ENCODE measurements around the gene OBSCN.

The OBSCN gene

DNA sequence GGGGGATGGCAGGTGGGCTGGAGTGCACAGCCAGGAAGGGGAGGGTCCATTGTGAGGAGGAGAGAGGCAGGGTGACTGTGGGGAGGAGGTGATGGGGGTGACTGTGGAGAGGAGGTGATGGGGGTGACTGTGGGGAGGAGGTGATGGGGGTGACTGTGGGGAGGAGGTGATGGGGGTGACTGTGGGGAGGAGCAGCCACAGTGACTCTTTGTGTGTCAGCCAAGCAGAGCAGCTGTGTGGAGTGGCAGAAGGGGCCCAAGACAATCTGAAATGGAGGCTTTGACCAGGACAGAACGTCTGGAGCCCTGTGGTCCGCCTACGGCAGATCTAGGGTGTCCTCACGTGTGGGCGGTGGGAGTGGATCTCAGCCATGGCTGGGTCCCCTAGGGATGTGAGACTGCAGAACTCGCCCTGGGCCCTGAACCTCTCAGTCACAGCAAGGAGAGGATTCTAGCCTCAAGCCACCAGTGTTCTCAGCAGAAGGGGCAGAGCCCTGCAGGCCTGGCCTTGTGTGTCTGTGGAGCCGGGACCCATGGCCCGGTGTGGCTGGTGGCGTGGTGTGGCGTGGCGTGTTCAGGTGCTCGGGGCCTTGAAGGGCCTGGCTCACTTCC, 81.5 kb downstream of the OBSCN start:
- DNase-seq (ENCODE audit: low read depth) = no peak

- DNase-seq (ENCODE audit: low read depth) = no peak
Measured at GRCh38 chr1:228289996-228290881, 82.4 kb downstream of the OBSCN start.

- DNase-seq (ENCODE audit: low read depth) = peak; percentile 55
Measured at GRCh38 chr1:228291906-228292608, 84.2 kb downstream of the OBSCN start.

DNA sequence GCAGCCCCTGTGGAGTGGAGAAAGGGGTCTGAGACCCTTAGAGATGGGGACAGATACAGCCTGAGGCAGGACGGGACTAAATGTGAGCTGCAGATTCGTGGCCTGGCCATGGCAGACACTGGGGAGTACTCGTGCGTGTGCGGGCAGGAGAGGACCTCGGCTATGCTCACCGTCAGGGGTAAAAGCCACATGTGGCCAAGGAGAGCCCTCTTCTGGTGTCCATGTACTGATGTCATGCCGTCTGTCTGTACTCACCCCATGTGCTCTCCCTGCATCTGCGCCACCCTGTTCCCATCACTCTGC, 84.7 kb downstream of the OBSCN start:
- peak; percentile 7 for DNase-seq (ENCODE audit: low read depth)

- DNase-seq (ENCODE audit: low read depth) = no peak
Measured at GRCh38 chr1:228293393-228293792, 85.5 kb downstream of the OBSCN start.

DNA sequence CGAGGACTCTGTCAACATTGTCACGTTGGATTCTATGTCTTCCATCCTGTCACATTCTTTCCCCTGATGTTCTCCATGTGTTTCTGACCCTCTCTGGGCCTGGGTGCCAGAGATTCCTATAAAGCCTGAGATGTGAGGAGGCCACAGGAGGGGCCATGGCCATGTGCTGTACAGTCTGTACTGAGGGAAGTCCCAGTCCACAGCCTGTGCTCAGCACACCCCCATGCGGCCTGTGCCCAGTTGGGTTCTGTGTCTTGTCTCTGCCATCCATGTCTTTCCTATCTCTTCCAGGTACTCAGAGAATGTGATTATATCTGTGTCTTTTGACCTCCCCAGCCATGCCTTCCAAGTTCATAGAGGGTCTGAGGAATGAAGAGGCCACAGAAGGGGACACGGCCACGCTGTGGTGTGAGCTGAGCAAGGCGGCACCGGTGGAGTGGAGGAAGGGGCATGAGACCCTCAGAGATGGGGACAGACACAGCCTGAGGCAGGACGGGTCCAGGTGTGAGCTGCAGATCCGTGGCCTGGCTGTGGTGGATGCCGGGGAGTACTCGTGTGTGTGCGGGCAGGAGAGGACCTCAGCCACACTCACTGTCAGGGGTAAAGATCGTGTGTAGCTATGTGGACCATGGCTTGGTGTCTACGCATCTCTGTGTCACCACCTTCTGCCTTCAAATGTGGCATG, 86.1 kb downstream of the OBSCN start:
- no peak for DNase-seq (ENCODE audit: low read depth)

GRCh38 chr1:228294717-228295116, 86.9 kb downstream of the OBSCN start:
- no peak for DNase-seq (ENCODE audit: low read depth)

DNA sequence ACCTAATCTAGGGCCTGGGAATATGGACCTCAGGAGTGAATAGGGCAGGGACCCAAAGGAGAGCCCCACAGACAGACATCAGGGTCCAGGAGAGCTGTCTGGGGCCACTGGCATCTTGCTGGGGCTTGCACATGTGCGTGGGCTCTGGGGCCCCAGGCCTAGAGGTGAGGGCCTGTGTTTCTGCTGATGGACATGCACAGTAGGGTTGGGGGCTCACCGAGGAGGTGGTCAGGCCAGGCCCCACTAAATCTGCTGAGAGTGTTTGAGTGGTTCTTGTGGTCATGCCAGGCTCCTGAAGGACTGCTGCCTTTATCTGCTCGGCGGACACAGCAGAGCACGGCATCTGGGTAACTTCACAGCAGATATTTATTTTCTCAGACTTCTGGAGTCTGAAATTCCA, 87.4 kb downstream of the OBSCN start:
- DNase-seq (ENCODE audit: low read depth) = no peak

- DNase-seq (ENCODE audit: low read depth) = no peak
Measured at GRCh38 chr1:228295981-228296380, 88.1 kb downstream of the OBSCN start.

- DNase-seq (ENCODE audit: low read depth) = no peak
Measured at GRCh38 chr1:228297242-228297641, 89.4 kb downstream of the OBSCN start.

GRCh38 chr1:228297822-228298221, 90.0 kb downstream of the OBSCN start:
- DNase-seq (ENCODE audit: low read depth) = no peak

DNA sequence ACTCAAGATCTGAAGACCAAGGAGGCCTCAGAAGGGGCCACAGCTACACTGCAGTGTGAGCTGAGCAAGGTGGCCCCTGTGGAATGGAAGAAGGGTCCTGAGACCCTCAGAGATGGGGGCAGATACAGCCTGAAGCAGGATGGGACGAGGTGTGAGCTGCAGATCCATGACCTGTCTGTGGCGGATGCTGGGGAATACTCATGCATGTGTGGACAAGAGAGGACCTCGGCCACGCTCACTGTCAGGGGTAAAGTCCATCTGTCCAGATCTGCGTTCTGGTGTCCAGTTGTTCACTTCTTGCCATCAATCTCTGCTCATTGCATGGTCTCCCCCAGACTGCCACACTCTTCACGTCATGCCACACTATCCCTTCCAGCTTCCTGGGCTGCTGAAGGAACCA, 90.6 kb downstream of the OBSCN start:
- DNase-seq (ENCODE audit: low read depth) = no peak

GRCh38 chr1:228299211-228299610, 91.4 kb downstream of the OBSCN start:
- DNase-seq (ENCODE audit: low read depth) = no peak

DNA sequence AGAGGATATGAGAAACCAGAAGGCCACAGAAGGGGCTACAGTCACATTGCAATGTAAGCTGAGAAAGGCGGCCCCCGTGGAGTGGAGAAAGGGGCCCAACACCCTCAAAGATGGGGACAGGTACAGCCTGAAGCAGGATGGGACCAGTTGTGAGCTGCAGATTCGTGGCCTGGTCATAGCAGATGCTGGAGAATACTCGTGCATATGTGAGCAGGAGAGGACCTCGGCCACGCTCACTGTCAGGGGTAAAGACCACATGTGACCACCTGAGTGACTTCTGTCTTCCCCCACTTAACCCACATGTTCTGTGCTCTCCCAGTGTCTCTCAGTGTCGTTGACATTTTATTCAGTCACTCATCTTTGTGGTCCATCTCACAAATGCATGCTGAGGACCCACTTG, 92.1 kb downstream of the OBSCN start:
- no peak for DNase-seq (ENCODE audit: low read depth)

DNA sequence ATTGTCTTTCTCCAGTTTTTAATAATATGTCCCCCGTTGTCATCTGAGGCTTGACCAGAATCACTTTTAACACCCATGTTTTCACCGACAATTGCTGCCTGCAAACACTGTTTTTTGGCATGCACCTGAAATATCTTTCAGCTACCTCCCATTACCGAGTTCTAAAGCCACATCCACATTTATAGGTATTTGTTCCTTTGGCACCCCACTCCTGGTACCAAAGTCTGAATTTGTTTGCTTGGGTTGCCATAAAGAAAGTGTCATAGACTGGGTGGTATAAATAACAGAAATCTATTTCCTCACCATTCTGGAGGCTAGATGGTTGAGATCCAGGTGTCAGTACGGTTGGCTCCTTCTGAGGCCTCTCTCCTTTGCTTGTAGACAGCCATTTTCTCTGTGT, 94.2 kb downstream of the OBSCN start:
- DNase-seq (ENCODE audit: low read depth) = no peak

DNA sequence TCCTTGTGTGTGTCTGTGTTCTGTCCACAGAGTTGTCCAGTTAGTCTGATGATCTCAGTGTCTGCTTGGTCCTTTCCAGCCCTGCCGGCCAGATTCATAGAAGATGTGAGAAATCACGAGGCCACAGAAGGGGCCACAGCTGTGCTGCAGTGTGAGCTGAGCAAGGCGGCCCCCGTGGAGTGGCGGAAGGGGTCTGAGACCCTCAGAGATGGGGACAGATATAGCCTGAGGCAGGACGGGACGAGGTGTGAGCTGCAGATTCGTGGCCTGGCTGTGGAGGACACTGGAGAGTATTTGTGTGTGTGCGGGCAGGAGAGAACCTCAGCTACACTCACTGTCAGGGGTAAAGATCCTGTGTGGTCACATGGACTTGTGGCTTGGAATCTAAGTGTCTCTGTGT, 95.8 kb downstream of the OBSCN start:
- DNase-seq (ENCODE audit: low read depth) = no peak

GRCh38 chr1:228304225-228304624, 96.4 kb downstream of the OBSCN start:
- no peak for DNase-seq (ENCODE audit: low read depth)

- DNase-seq (ENCODE audit: low read depth) = no peak
Measured at GRCh38 chr1:228304766-228305395, 97.0 kb downstream of the OBSCN start.

DNA sequence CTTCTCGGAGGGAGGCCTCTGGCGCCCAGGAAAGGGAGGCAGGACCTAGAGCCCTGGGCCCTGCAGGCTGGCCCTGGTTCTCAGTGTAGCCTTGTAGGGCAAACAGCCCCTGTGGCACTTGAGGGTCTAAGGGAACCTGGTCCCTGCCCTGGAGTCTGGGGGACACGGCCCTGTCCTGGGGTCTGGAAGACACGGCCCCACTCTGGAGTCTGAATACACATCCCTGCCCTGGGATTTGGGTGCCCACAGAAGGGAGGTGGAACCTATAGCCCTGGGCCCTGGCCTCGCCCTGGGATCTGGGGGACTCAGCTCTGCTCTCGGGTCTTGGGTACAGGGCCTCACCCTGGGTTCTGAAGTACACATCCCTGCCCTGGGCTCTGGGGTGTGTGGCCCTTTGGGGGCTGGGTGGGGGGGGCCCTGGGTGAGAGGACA, 97.9 kb downstream of the OBSCN start:
- no peak for DNase-seq (ENCODE audit: low read depth)

DNA sequence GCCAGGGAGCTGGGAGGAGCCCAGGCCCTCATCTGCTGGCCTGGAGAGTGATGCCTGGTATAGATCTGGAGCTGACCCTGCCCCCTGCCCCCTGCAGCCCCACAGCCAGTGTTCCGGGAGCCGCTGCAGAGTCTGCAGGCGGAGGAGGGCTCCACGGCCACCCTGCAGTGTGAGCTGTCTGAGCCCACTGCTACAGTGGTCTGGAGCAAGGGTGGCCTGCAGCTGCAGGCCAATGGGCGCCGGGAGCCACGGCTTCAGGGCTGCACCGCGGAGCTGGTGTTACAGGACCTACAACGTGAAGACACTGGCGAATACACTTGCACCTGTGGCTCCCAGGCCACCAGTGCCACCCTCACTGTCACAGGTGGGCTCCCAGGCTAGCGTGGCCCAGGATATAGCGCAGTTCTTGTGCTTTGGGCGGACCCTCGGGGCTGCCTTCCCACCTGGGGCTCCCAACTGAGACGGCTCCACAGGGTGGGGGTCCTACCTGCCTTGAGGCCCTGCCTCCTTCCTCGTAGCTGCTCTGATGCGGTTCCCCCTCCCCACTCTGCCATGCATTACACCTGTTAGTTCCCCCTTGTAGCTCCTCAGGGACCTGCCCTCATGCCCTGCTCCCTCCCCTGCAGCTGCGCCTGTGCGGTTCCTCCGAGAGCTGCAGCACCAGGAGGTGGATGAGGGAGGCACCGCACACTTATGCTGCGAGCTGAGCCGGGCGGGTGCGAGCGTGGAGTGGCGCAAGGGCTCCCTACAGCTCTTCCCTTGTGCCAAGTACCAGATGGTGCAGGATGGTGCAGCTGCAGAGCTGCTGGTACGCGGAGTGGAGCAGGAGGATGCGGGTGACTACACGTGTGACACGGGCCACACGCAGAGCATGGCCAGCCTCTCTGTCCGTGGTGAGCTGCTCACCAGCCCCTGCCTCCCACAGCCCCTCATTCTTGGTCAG, 98.7 kb downstream of the OBSCN start:
- DNase-seq (ENCODE audit: low read depth) = no peak
